Caco-2 (cell line): ENCODE measurements around the gene MAGEA11. TPM values are rescaled to one million over a fixed set of nuclear protein-coding genes. Genes with fewer than 3 reads are reported as not detected.

Experiments
- BruUV-seq: library from RNA; stranded (reverse); fragments of 400-500 nt; replicated peaks from 2 replicates; lab custom pipeline; 2021; lab: Mats Ljungman, UMichigan
- CTCF ChIA-PET: fragments of 300-600 bp; sonication (Branson Sonifier 250); formaldehyde crosslinking; loops from one replicate; lab custom pipeline; 2022; ENCODE audit warnings: antibody characterized with exemption; lab: Charles Lee
- POLR2A ChIA-PET: fragments of 300-600 bp; sonication (Branson Sonifier 250); formaldehyde crosslinking; loops from one replicate; lab custom pipeline; 2022; ENCODE audit warnings: antibody characterized with exemption; lab: Charles Lee
- DNase-seq, 2 experiments: peaks; one replicate each; pipeline versions ENCODE4 v3.0.0 to v3.0.0-alpha.2; 2020 to 2022
- H3K27me3 ChIP-seq: replicated peaks from 2 replicates; pipeline ENCODE4 v1.6.0; 2011; ENCODE audit warnings: low read length; ENCODE audit not compliant: control insufficient read depth, insufficient read depth
- H3K36me3 ChIP-seq: 2 replicates; pipeline ENCODE4 v1.5.1; 2011; ENCODE audit warnings: low read length; ENCODE audit not compliant: control insufficient read depth, insufficient read depth
- H3K4me1 ChIP-seq: fragments of 250-450 bp; sonication (Bioruptor Pico); 2 replicates; pipeline ENCODE4 v1.5.1; 2020; ENCODE audit warnings: mild to moderate bottlenecking
- H3K4me3 ChIP-seq: 2 replicates; pipeline ENCODE4 v1.5.1; 2011; ENCODE audit warnings: low read depth, mild to moderate bottlenecking, control low read depth, low read length
- H3K9me3 ChIP-seq: fragments of 250-450 bp; sonication (Bioruptor Pico); 2 replicates; pipeline ENCODE4 v1.5.1; 2020; ENCODE audit warnings: mild to moderate bottlenecking, moderate library complexity
- H3K27ac Mint-ChIP-seq: one replicate; pipeline ENCODE4 v1.8.0; 2022; ENCODE audit warnings: mixed read lengths; ENCODE audit not compliant: unreplicated experiment
- H3K27me3 Mint-ChIP-seq: one replicate; pipeline ENCODE4 v1.8.0; 2022; ENCODE audit warnings: mixed read lengths; ENCODE audit not compliant: insufficient read depth, unreplicated experiment
- H3K36me3 Mint-ChIP-seq: one replicate; pipeline ENCODE4 v1.8.0; 2022; ENCODE audit warnings: mild to moderate bottlenecking, mixed read lengths; ENCODE audit not compliant: insufficient read depth, unreplicated experiment
- H3K4me1 Mint-ChIP-seq: one replicate; pipeline ENCODE4 v1.8.0; 2022; ENCODE audit warnings: low read depth, mixed read lengths; ENCODE audit not compliant: unreplicated experiment
- H3K4me3 Mint-ChIP-seq: one replicate; pipeline ENCODE4 v1.8.0; 2022; ENCODE audit warnings: mild to moderate bottlenecking, moderate library complexity, mixed read lengths; ENCODE audit not compliant: unreplicated experiment
- H3K9me3 Mint-ChIP-seq: one replicate; pipeline ENCODE4 v1.8.0; 2022; ENCODE audit warnings: mixed read lengths; ENCODE audit not compliant: unreplicated experiment
- intact Hi-C: fragments of 100-400 bp; cut with micrococcal nuclease; formaldehyde crosslinking; loops from one replicate; pipeline ENCODE4 v1.10.0; 2022; ENCODE audit not compliant: unreplicated experiment
- total RNA-seq: library from RNA; stranded (reverse); gene quantifications from 2 replicates; pipeline ENCODE4 v1.2.3, GENCODE V29; 2022
- TF ChIP-seq, protein P1 (sequence below), 2 experiments: fragments of 200-600 bp in 1 of 2; IDR thresholded peaks; 1 replicate in 1 of 2; 2 replicates in 1 of 2; pipeline versions ENCODE4 v1.5.1 to v1.8.0; 2011 to 2022; ENCODE audit warnings: antibody characterized with exemption in 1 of 2, control low read depth in 1 of 2, inconsistent platforms in 1 of 2, low read depth in 1 of 2, low read length in 1 of 2, mild to moderate bottlenecking in 1 of 2, moderate library complexity in 1 of 2; ENCODE audit not compliant: insufficient read depth in 1 of 2, severe bottlenecking in 1 of 2, unreplicated experiment in 1 of 2

The MAGEA11 gene
- total RNA-seq, 1 experiment from 2014 or later, result 0.14 TPM

GRCh38 chrX:149762696-149763614 is 51.1 kb downstream of the MAGEA11 start:
- intact Hi-C loops, result no loop called here
- POLR2A ChIA-PET, result no interaction called here
- Histone ChIP-seq H3K36me3 (no peaks in the 10 kb centered on the region), H3K4me1 (no peaks in the 10 kb centered on the region), H3K27me3 (no peaks in the 10 kb centered on the region), H3K4me3 (no peak overlapping the region), H3K9me3 (no peaks in the 10 kb centered on the region)
- no peak for DNase-seq
- H3K36me3 Mint-ChIP-seq, result no peaks in the 10 kb centered on the region
- BruUV-seq, result no TSS peak
- no peak overlapping the region for H3K27ac Mint-ChIP-seq
- H3K4me1 Mint-ChIP-seq, result no peaks in the 10 kb centered on the region
- TF ChIP-seq, protein P1, sequence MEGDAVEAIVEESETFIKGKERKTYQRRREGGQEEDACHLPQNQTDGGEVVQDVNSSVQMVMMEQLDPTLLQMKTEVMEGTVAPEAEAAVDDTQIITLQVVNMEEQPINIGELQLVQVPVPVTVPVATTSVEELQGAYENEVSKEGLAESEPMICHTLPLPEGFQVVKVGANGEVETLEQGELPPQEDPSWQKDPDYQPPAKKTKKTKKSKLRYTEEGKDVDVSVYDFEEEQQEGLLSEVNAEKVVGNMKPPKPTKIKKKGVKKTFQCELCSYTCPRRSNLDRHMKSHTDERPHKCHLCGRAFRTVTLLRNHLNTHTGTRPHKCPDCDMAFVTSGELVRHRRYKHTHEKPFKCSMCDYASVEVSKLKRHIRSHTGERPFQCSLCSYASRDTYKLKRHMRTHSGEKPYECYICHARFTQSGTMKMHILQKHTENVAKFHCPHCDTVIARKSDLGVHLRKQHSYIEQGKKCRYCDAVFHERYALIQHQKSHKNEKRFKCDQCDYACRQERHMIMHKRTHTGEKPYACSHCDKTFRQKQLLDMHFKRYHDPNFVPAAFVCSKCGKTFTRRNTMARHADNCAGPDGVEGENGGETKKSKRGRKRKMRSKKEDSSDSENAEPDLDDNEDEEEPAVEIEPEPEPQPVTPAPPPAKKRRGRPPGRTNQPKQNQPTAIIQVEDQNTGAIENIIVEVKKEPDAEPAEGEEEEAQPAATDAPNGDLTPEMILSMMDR (IDR thresholded peaks at IDR 0.05; ENCODE audit: insufficient read depth in 1 of 2, low read depth in 1 of 2, low read length in 1 of 2, severe bottlenecking in 1 of 2, unreplicated experiment in 1 of 2), result no peak
- no peaks in the 10 kb centered on the region for H3K9me3 Mint-ChIP-seq
- CTCF ChIA-PET, result no interaction called here
- H3K4me3 Mint-ChIP-seq, result no peak overlapping the region
- peaks cover 5% of the 10 kb centered on the region for H3K27me3 Mint-ChIP-seq

Other genes with a start within 250 kb of the MAGEA11 start
- 35.1 and 37.8 TPM in 2 replicates for gene IDS, start 206.8 kb upstream of the MAGEA11 start, total RNA-seq
- gene EOLA1, start 171.0 kb upstream of the MAGEA11 start, total RNA-seq, result 7.1 and 10.2 TPM in 2 replicates
- gene HSFX3, start 162.1 kb upstream of the MAGEA11 start, total RNA-seq, result not detected in 2 replicates
- not detected in 2 replicates for gene MAGEA9B, start 124.6 kb upstream of the MAGEA11 start, total RNA-seq
- 0.23 TPM in 1 of 2 replicates, not detected in the other for gene HSFX2, start 116.7 kb upstream of the MAGEA11 start, total RNA-seq
- 14.2 and 17.1 TPM in 2 replicates for gene TMEM185A, start 80.3 kb upstream of the MAGEA11 start, total RNA-seq
- gene HSFX1, start 62.0 kb downstream of the MAGEA11 start, total RNA-seq, result 0.23 and 0.37 TPM in 2 replicates
- gene MAGEA9, start 69.9 kb downstream of the MAGEA11 start, total RNA-seq, result not detected in 2 replicates
- gene MAGEA8, start 169.1 kb downstream of the MAGEA11 start, total RNA-seq, result not detected in 2 replicates
- gene HSFX4, start 217.5 kb downstream of the MAGEA11 start, total RNA-seq, result not detected in 2 replicates
- 28.0 and 32.1 TPM in 2 replicates for gene EOLA2, start 226.4 kb downstream of the MAGEA11 start, total RNA-seq